Mesenchymal stem cell (in vitro differentiated cells and primary cell): ENCODE data around the gene CYP26A1. TPM values are rescaled to one million over a fixed set of nuclear protein-coding genes. Genes with fewer than 3 reads are reported as not detected.

Experiments used
- DNase-seq: peaks from one replicate; pipeline ENCODE4 v3.0.0-alpha.2; 2013
- H2AFZ ChIP-seq: one replicate; pipeline ENCODE4 v1.6.1; 2013; ENCODE audit warnings: low read depth, mild to moderate bottlenecking, control low read depth, inconsistent platforms, low read length, moderate library complexity
- H2AK5ac ChIP-seq: 2 replicates; pipeline ENCODE4 v1.6.1; 2013; ENCODE audit warnings: low read length, moderate library complexity, mild to moderate bottlenecking, inconsistent platforms; ENCODE audit not compliant: severe bottlenecking
- H2BK120ac ChIP-seq: one replicate; pipeline ENCODE4 v1.6.1; 2013; ENCODE audit warnings: low read depth, mild to moderate bottlenecking, inconsistent platforms, low read length, moderate library complexity
- H2BK12ac ChIP-seq, 2 experiments: one replicate each; pipeline ENCODE4 v1.6.1; 2013; ENCODE audit warnings: inconsistent platforms in 2 of 2, low read length in 2 of 2, mild to moderate bottlenecking in 2 of 2, moderate library complexity in 2 of 2, control low read depth in 1 of 2
- H2BK15ac ChIP-seq: one replicate; pipeline ENCODE4 v1.6.1; 2013; ENCODE audit warnings: mild to moderate bottlenecking, low read depth, inconsistent platforms; ENCODE audit not compliant: poor library complexity, severe bottlenecking
- H2BK5ac ChIP-seq: 2 replicates; pipeline ENCODE4 v1.6.1; 2013; ENCODE audit warnings: low read depth, mild to moderate bottlenecking, low read length, control low read depth, inconsistent platforms; ENCODE audit not compliant: poor library complexity, severe bottlenecking
- H3K14ac ChIP-seq, 2 experiments: one replicate each; pipeline ENCODE4 v1.6.1; 2013; ENCODE audit warnings: inconsistent platforms in 2 of 2, low read length in 2 of 2, control low read depth in 1 of 2, mild to moderate bottlenecking in 1 of 2, moderate library complexity in 1 of 2
- H3K18ac ChIP-seq, 2 experiments: one replicate each; pipeline ENCODE4 v1.6.1; 2013; ENCODE audit warnings: inconsistent platforms in 2 of 2, low read length in 2 of 2, control low read depth in 1 of 2, low read depth in 1 of 2, mild to moderate bottlenecking in 1 of 2
- H3K23ac ChIP-seq, 2 experiments: one replicate each; pipeline ENCODE4 v1.6.1; 2013; ENCODE audit warnings: inconsistent platforms in 2 of 2, low read length in 2 of 2, mild to moderate bottlenecking in 2 of 2, moderate library complexity in 2 of 2, control low read depth in 1 of 2
- H3K27ac ChIP-seq: 2 replicates; pipeline ENCODE4 v1.5.1; 2013; ENCODE audit warnings: mild to moderate bottlenecking, moderate library complexity, low read length, control low read depth, inconsistent platforms; ENCODE audit not compliant: poor library complexity, severe bottlenecking
- H3K27me3 ChIP-seq, 2 experiments: 2 replicates each; pipeline versions ENCODE4 v1.6.1 to v1.7.0; 2013; ENCODE audit warnings: low read length in 2 of 2, mild to moderate bottlenecking in 2 of 2, moderate library complexity in 2 of 2, control low read depth in 1 of 2, inconsistent platforms in 1 of 2; ENCODE audit not compliant: control insufficient read depth in 1 of 2, insufficient read depth in 1 of 2
- H3K36me3 ChIP-seq, 2 experiments: 2 replicates each; pipeline versions ENCODE4 v1.6.1 to v1.7.0; 2013; ENCODE audit warnings: low read length in 2 of 2, control low read depth in 1 of 2, inconsistent platforms in 1 of 2, low read depth in 1 of 2, mild to moderate bottlenecking in 1 of 2; ENCODE audit not compliant: insufficient read depth in 2 of 2, control insufficient read depth in 1 of 2
- H3K4ac ChIP-seq, 2 experiments: one replicate each; pipeline ENCODE4 v1.6.1; 2013; ENCODE audit warnings: inconsistent platforms in 2 of 2, low read length in 2 of 2, mild to moderate bottlenecking in 2 of 2, moderate library complexity in 2 of 2, control low read depth in 1 of 2, low read depth in 1 of 2
- H3K4me1 ChIP-seq: 2 replicates; pipeline ENCODE4 v1.6.1; 2013; ENCODE audit warnings: low read depth, low read length, control low read depth; ENCODE audit not compliant: control insufficient read depth, insufficient read depth
- H3K4me2 ChIP-seq: 2 replicates; pipeline ENCODE4 v1.6.1; 2013; ENCODE audit warnings: low read length, mild to moderate bottlenecking, inconsistent platforms; ENCODE audit not compliant: poor library complexity, severe bottlenecking
- H3K4me3 ChIP-seq, 2 experiments: 2 replicates each; pipeline versions ENCODE4 v1.5.1 to v1.7.0; 2013; ENCODE audit warnings: low read length in 2 of 2, mild to moderate bottlenecking in 2 of 2, control low read depth in 1 of 2, low read depth in 1 of 2; ENCODE audit not compliant: insufficient read depth in 1 of 2
- H3K79me1 ChIP-seq: replicated peaks from 2 replicates; pipeline ENCODE4 v1.6.1; 2013; ENCODE audit warnings: mild to moderate bottlenecking, control low read depth, low read length, inconsistent platforms; ENCODE audit not compliant: poor library complexity, severe bottlenecking
- H3K9ac ChIP-seq: 2 replicates; pipeline ENCODE4 v1.7.0; 2013; ENCODE audit warnings: mild to moderate bottlenecking, low read length, moderate library complexity
- H3K9me3 ChIP-seq: 2 replicates; pipeline ENCODE4 v1.7.0; 2013; ENCODE audit warnings: mild to moderate bottlenecking, low read length; ENCODE audit not compliant: control insufficient read depth
- H4K8ac ChIP-seq: one replicate; pipeline ENCODE4 v1.6.1; 2013; ENCODE audit warnings: inconsistent platforms, mild to moderate bottlenecking, low read length, moderate library complexity
- H4K91ac ChIP-seq: one replicate; pipeline ENCODE4 v1.6.1; 2013; ENCODE audit warnings: mild to moderate bottlenecking, low read length, inconsistent platforms
- WGBS: methylation state at CpG from one replicate; pipeline ENCODE4 v1.1.7; 2013; ENCODE audit warnings: mixed read lengths; 5-methylcytosine and 5-hydroxymethylcytosine counted together
- polyA plus RNA-seq, 2 experiments: library from polyadenylated mRNA; stranded (reverse); fragments of 200-250 nt; gene quantifications; one replicate each; pipeline ENCODE4 v1.2.3, GENCODE V29; 2013

The CYP26A1 gene
- polyA plus RNA-seq (2013, experiment 1 of 2): not detected
- polyA plus RNA-seq (2013, experiment 2 of 2): not detected

GRCh38 chr10:93073539-93074146 lies at the start of gene CYP26A1:
CYP26A1 (plus strand) TSS chr10:93073893; CDS start chr10:93073935, 42 bp downstream.
- no peak within 1 kb of the TSS for H2AK5ac ChIP-seq
- H3K4me1 ChIP-seq: peaks cover 34% of the 10 kb centered on the region
- H4K8ac ChIP-seq: no peak within 1 kb of the TSS
- under 1% methylated on average over 43 of the region's 52 CpGs for WGBS
- H2BK5ac ChIP-seq: no peak within 1 kb of the TSS
- no peak within 1 kb of the TSS for H2BK120ac ChIP-seq
- no peak within 1 kb of the TSS for H2BK12ac ChIP-seq
- H3K4ac ChIP-seq: no peak within 1 kb of the TSS
- no peak within 1 kb of the TSS for H3K4me3 ChIP-seq
- H3K18ac ChIP-seq: no peak within 1 kb of the TSS
- H3K36me3 ChIP-seq: no peaks in the 10 kb centered on the region
- no peak within 1 kb of the TSS for H4K91ac ChIP-seq
- peaks cover 89 to 91% of the 10 kb centered on the region in 2 experiments for H3K27me3 ChIP-seq
- no peak for DNase-seq
- peak within 1 kb of the TSS; percentile 69 for H3K4me2 ChIP-seq
- no peaks in the 10 kb centered on the region for H3K79me1 ChIP-seq
- H3K27ac ChIP-seq: no peak within 1 kb of the TSS
- H3K14ac ChIP-seq: no peak within 1 kb of the TSS
- no peak within 1 kb of the TSS for H2BK15ac ChIP-seq
- no peak within 1 kb of the TSS for H3K9ac ChIP-seq
- H3K9me3 ChIP-seq: no peaks in the 10 kb centered on the region
- H2AFZ ChIP-seq: no peak within 1 kb of the TSS
- H3K23ac ChIP-seq: no peak within 1 kb of the TSS

GRCh38 chr10:93026072-93026471 lies 47.6 kb upstream of the CYP26A1 start:
- no peak overlapping the region for H3K14ac ChIP-seq
- H3K4ac ChIP-seq: no peak overlapping the region
- H2BK120ac ChIP-seq: no peak overlapping the region
- WGBS: 78% methylated on average over 1 of the region's 2 CpGs
- no peak overlapping the region for H2BK12ac ChIP-seq
- H3K27me3 ChIP-seq: no peaks in the 10 kb centered on the region
- H2AK5ac ChIP-seq: no peak overlapping the region
- no peak overlapping the region for H3K27ac ChIP-seq
- peaks cover 3% of the 10 kb centered on the region for H3K4me1 ChIP-seq
- no peak for DNase-seq
- no peak overlapping the region for H3K4me2 ChIP-seq
- H3K4me3 ChIP-seq: no peak overlapping the region
- H4K91ac ChIP-seq: no peak overlapping the region
- H4K8ac ChIP-seq: no peak overlapping the region
- H2BK15ac ChIP-seq: no peak overlapping the region
- H2BK5ac ChIP-seq: no peak overlapping the region
- no peak overlapping the region for H3K23ac ChIP-seq
- H3K36me3 ChIP-seq: no peaks in the 10 kb centered on the region
- H3K79me1 ChIP-seq: no peaks in the 10 kb centered on the region
- peaks cover 5% of the 10 kb centered on the region for H3K9me3 ChIP-seq
- no peak overlapping the region for H3K9ac ChIP-seq
- H3K18ac ChIP-seq: no peak overlapping the region
- no peak overlapping the region for H2AFZ ChIP-seq

- H3K27ac ChIP-seq: no peak overlapping the region
- H4K8ac ChIP-seq: no peak overlapping the region
- H3K4me1 ChIP-seq: peaks cover 5% of the 10 kb centered on the region
- H2BK12ac ChIP-seq: no peak overlapping the region
- no peak for DNase-seq
- no peak overlapping the region for H3K4me3 ChIP-seq
- no peak overlapping the region for H2AK5ac ChIP-seq
- H4K91ac ChIP-seq: no peak overlapping the region
- no peak overlapping the region for H3K9ac ChIP-seq
- H2BK15ac ChIP-seq: no peak overlapping the region
- H3K27me3 ChIP-seq: no peaks in the 10 kb centered on the region
- H3K4me2 ChIP-seq: no peak overlapping the region
- no peak overlapping the region for H2BK120ac ChIP-seq
- H3K9me3 ChIP-seq: peaks cover 5% of the 10 kb centered on the region
- no peak overlapping the region for H2AFZ ChIP-seq
- no peak overlapping the region for H3K18ac ChIP-seq
- no peak overlapping the region for H2BK5ac ChIP-seq
- no peak overlapping the region for H3K14ac ChIP-seq
- H3K4ac ChIP-seq: no peak overlapping the region
- H3K23ac ChIP-seq: no peak overlapping the region
- no peaks in the 10 kb centered on the region for H3K79me1 ChIP-seq
- no peaks in the 10 kb centered on the region for H3K36me3 ChIP-seq
These were observed 46.2 kb upstream of the CYP26A1 start for GRCh38 chr10:93027508-93027907.

- Histone ChIP-seq H3K9ac (no peak overlapping the region), H3K4me1 (peaks cover 5% of the 10 kb centered on the region), H3K23ac (no peak overlapping the region), H3K4ac (no peak overlapping the region), H2BK12ac (no peak overlapping the region), H3K27ac (no peak overlapping the region), H4K91ac (no peak overlapping the region), H2BK120ac (no peak overlapping the region), H3K79me1 (no peaks in the 10 kb centered on the region), H2AK5ac (no peak overlapping the region), H3K4me2 (no peak overlapping the region), H3K36me3 (no peaks in the 10 kb centered on the region), H3K4me3 (no peak overlapping the region), H4K8ac (no peak overlapping the region), H3K14ac (no peak overlapping the region), H2BK5ac (no peak overlapping the region), H3K18ac (no peak overlapping the region), H2AFZ (no peak overlapping the region), H3K27me3 (no peaks in the 10 kb centered on the region), H2BK15ac (no peak overlapping the region), H3K9me3 (peaks cover 5% of the 10 kb centered on the region)
- DNase-seq: peak; percentile 47
- 78% methylated on average over 1 of the region's 2 CpGs for WGBS
These were observed 44.8 kb upstream of the CYP26A1 start for GRCh38 chr10:93028883-93029282.
